GM19455 (cell line): ENCODE measurements around the gene SCTR.

ENCODE experiments used
- ATAC-seq: cut with Tn5 transposase; IDR thresholded peaks from one replicate; pipeline ENCODE4 v1.9.1; 2021; ENCODE audit not compliant: unreplicated experiment

SCTR gene

DNA sequence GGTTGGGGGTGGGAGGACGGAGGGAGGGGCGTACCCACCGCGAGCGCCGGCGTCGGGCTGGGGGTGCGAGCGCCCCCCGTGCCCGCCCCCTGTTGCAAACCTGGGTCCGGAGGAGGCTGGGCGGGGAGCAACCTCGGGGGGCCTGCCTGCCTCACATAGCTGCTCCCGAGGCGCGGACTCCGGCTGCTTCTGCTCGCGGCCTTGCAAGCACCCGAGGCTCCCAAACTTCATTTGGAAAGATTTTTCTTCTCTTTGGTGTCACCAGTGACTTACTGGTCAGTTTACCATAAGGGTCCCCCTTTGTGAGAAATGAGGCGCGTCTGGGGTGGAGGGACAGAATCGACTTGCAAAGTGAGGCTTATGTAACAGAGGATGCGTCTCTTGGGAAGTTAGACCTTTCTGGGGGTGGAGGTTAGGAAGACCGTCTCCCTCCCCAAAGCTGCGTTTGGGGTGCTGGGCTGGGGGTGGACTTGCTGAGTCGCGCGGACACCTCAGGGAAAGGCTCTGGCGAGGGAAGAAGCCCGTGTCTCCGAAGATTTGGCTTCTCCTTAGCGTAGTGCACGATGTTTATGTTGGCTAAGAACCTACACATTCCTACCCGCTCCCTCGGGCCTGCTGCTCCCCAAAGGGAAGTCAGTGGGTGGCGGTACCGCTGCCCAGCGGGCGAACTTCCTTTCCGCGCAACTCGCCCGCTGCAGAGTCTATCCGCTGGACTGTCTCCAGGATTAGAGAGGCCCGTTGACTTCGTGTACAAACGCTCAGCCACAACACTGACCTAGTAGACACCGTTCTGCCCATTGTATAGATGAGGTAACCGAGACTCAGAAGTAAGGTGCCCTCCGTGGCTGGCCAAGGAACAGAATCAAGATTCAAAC lies 92.1 kb downstream of the SCTR start:
- peak; percentile 5 for ATAC-seq

DNA sequence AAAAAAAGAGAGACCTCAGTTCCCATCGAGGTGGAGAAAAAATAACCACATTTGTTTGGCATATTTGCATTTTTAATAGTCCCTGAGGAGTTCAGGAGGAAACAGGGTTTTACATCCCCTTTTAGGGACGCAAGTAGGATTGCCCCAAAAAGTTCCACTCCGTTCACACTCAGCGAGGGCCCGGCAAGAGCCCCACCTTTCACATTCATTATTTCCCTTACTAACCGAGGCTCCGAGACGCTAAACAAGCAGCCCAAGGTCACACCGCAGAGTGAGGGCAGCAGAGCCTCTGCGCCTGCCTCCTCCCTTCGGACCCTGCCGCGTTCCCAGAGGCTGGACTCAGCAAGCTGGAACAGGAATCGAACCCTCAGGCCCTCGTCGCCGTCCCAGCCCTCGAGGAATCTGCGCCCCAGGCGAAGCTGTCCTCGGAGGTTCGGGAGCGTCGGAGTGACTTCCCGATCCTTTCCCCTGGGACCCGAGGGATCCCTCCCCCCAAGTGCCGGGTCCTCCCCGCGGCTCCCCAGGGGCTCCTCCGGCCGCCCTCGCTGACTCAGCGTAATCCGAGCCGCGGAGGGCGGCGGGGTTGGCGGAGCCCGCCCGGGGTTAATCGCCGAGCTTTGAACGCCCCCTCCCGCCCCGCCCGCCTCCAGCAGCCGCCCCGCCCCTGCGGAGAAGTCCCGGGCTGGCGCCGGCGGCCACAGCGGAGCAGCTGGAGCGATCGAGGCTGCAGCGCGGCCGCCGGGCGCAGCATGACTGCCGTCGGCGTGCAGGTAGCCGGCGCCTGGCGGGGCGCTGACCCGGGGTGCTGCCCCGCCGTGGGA lies 92.9 kb downstream of the SCTR start, which contains the start of gene TMEM37:
TSS of gene TMEM37 (plus strand) at position 700 of the 821 bp plus-strand sequence. CDS start at position 750, 50 bp downstream.
- ATAC-seq = peak; percentile 61

DNA sequence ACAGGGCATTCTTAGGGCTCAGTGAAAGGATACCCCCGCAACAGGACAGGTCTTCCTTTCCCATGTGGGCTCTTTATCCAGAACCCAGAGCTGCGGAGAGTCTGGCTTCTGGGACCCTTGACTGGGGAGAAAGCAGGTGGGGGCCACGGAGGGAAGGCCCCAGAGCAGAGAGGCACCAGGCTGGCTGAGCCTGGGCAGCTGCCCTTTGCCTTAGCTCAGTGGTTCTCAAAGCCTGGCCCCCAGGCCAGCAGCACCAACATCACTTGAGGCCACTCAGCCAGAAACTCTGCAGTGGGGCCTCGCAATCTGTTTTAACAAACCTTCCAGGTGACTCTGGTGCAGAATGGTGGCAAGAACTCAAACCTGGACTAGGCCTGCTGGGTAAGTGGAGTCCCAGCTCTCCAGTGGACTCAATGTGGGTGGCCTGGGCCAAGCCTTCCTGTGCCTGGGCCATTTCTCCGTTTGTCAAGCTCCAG lies 94.2 kb downstream of the SCTR start:
- ATAC-seq = no peak

DNA sequence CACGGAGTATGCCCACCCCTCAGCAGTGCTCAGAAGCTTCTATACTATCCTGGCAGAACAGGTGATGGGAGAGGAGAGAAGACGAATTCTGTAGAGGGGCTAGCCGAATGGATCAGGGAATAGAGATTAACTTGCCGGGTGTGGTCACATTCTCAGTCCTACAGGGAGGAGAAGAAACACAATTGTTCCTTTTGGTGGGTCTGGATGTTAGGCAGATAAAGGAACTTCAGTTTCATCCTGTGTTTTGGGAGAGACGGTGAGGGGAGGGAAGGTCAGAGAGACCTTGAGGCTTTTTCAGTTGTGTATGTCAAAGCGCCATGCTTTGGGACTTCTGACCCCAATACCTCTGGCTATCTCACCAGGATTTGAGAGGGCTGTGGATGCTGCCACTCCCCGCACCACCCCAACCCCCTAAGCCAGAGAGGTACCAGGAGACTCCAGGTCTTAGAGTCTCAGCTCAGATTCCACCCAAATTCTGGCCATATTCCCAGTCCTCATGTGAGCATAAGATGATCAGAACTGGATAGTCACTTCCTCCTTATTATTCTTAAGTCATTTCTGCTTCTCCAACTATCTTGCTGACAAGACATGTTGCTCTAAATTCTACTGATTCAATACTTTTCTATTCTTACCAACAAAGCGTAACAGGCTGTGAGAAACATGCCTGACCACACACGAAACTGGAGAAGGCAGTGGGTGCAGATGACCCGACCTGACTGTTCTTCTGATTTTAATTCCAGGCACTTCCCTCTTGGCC lies 94.9 kb downstream of the SCTR start:
- ATAC-seq = no peak

DNA sequence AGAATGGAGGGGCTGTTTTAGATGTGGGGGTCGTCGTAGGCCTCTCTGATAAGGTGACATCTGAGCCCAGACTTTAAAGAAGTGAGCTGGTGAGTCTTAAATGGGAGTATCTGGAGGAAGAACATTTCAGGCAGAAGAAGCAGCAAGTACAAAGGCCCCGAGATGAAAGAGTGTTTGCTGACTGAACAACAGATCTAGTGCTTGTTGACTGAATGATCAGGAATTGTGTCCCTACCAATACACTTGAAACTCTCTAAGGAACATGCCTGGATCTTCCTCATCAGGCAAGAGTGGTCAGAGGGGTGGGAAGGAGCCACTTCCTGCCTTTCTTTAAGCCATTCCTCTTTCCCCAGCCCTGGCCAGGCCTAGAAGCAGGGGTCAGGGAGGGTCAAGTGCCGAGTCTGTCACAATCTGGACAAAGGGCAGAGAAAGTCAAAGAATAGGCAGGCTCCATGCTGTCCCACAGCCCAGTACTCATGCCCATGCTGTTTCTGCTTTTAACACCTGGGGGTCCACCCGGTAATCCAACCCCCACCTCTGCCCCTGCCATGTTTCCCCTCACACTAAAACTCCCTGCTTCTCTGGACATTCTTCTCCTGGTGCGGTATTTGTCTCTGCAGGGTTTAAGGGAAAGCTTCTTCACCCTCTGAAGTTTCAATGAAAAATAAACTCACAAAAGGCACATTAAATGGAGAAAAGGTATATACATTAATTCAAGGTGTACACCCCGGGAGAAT lies 95.6 kb downstream of the SCTR start:
- no peak for ATAC-seq

DNA sequence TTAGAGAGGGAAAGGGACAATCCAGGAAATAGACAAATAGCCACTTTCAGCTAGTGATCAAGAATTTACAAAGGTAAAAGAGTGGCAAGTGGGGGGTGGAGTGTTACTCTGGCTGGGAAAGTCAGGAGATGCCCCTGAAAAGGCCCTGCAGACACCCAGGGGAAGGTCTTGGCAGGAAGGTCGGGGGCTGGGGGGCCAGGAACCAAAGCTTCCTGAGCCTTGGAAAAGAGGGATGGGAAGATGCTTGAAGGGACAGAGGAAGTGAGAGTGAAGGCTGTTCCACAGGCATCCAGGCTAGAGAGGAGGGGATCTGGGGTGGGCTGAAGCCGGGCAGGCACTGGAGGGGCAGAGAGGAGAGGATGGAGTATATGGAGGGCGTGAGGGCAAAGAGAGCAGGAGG lies 96.5 kb downstream of the SCTR start:
- no peak for ATAC-seq

DNA sequence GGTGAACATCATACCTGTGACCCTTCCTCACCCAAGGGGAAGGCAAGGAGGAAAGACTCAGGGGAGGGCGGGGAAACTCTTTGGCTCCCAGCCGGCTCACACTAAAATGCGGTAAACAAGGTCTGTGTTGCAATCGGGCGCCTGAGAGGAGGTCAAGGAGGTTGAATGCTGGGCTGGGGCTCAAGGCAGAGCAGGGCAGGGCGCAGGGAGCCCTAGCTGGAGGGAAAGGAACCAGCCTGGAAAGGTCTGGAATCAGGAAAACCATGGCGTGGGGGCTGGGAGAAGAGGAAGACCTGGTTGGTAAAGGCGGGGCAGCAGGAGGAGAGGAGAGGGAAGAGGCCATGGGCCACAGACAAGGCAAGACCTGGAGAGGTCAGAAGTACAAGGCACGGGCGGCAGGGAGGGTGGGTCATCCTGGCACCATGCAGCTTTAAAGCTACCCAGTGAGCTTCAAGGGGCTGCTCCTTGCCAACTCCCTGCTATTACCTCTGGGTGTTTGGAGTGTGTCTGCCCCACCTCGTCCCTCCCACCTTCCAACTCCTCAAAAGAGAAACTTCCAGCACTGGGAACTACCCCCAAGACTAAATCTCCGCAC lies 97.4 kb downstream of the SCTR start:
- ATAC-seq = no peak

DNA sequence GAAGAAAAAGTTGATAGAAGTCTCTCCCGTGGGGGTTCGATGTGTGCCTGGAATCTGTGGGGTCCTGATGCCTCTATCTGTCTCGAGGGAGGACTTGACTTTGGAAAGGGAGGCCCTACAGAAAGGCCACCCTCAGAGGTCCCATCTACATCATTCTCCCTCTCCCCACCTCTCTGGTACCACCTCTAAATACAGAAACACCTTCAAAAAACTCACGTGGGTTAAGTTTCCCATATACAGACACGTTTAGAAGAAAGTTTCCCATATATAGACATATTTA lies 97.9 kb downstream of the SCTR start:
- no peak for ATAC-seq

DNA sequence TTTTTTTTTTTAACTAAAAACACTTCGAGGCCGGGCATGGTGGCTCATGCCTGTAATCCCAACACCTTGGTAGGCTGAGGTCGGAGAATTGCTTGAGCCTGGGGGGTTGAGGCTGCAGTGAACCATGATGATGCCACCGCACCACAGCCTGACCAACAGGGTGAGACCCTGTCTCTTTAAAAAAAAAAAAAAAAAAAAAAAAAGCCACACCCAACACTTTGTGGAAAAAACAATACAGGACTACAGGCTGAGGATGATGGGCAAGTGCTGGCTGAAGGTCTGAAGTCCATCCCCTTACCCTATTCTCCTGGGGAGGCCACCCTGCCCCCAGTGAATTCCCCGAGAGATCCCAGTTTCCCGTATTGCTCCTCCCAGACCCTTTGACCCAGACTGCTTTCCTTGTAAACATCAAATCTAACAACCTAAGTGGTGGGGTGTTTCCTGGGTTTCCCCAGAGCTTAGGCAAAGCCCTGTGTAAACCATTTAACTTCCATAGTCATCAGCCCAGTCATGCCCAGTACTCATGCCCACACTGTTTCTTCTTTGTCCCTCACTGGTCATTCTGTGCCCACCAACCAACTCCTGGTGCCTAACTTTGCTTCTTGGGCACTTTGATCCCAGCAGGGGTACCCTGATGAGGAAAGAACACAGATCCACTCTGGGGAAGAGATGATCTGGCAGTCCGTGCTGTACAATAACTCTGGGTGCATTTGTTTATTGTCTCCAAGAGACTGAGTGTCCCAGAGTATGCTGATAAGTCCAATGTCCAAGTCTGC lies 98.5 kb downstream of the SCTR start:
- no peak for ATAC-seq

DNA sequence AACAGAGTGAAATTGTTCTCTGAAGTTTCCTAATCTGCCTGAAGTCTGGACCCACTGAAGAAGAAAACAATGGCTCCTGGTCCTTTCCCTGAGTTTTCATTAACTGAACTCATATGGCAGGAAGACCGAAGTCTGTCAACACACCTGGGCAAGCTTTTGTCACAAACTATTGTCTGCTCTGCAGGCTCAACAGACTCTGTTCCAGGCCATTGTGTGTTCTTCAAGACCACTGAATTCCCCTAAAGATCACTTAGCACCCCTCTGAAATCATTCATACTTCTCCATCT lies 99.2 kb downstream of the SCTR start:
- ATAC-seq = no peak

DNA sequence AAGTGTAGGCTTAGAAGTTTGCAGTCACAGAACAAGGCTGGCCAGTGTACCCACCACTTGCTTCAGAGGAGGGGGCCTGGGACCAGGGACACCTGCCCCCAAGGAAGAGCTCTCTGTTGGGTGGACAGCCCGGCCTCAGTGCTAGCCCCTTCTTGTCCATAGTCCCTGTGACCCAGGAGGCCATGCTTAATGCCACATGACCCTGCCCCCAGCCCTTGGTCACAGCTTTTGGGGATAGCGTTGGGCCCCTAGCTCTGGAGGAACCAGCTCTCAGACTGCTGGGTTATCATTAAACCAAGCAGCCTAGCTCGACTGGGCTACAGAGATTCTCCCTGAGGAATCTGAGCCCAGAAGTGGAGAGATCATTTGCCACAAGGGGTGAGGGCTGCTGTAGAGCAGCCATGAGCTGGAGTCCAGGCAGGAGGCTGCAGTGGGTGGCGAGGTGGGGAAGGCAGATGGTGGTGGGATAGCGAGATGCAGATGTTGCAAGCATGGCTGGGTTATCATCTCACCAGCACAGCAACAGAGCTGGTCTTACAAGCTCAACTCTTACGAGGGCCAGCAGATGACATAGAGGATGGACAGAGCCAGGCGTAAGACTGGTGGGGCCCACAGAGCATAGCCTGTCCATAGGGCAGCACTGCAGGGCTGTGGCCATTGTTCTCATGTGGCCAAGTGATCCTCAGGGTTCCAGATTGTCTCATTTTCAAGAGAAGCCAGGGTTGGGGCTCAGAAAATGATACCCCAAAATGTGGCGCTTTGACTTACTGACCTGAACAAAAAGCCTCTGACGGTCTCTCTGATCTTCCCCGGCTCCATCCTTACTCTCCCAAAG lies 99.8 kb downstream of the SCTR start:
- ATAC-seq = no peak

DNA sequence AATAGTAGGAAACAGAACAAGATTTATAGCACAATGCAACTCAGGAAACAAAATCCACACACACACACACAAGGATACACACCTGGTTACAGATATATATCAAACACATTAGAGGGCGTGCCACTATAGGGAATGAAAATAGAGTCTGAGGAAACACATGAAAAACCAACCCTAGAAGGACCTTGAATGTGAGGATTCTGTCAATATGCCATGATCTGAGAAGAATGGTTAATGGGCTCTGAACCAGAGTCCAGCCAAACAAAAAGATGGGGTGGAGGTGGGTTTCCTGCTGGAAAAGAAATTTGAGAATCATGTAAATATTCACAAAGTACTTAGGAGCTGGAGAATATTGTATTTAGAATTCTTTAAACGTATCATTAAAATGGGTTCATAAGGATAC lies 100.5 kb downstream of the SCTR start:
- ATAC-seq = no peak

DNA sequence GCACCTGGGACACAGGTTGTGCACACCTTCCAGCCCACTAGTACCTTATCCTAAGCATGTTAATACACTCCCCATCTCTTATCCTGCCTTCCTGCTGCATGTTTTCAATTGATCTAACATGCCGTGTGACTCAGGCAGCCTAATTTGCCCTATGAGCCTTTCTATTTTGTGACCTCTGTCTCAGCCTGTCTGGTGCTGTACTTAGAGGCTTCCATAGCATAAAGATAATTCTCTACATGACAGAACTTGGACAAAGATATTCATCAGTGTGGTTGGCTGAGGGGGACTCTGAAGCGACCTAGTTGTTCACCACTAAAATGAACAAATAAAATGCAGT lies 101.2 kb downstream of the SCTR start:
- ATAC-seq = no peak

DNA sequence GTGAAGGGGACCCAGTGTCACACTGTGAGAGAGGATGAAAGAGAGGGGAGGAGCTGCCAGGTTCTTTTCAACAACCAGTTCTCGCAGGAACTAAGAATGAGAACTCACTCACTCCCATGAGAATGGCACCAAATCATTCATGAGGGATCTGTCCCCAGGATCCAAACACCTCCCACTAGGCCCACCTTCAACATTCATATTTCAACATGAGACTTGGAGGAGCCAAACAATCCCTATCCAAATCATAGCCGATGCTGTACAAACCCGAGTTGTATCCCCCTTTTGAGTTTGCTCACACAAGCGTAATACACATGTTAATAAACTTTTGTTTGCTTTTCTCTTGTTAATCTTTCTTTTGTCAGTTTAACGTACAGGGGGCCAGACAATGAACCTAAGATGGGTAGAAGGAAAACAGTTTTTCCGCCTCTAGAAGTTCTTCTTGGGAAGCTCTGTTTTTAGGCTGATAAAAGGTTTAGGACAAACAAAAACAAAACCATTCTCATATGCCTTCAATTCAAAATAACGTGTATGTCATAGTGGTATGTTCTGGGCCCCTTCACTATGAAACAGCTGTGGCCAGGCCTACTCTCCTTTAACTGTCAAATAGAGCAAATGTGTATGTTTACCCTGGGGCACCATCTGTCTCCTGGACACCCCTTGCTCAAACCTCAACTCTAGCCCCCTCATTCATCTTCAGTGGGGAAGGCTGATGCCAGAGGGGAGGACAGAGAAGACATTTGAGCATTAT lies 101.7 kb downstream of the SCTR start:
- no peak for ATAC-seq

DNA sequence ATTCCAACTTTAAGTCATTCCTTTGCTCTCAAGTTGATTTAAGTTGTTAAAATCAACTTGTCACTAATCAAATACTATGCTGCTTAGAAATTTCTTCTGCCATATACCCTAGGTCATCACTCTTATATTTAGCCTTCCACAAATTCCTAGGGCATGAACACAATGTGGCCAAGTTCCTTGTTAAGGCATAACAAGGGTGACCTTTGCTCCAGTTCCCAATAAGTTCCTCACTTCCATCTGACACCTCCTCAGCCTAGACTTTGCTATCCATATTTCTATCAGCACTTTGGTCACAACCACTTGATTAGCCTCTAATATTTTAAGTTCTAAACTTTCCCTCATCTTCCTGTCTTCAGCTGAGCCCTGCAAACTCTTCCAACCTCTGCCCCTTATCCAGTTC lies 102.5 kb downstream of the SCTR start:
- ATAC-seq = no peak

DNA sequence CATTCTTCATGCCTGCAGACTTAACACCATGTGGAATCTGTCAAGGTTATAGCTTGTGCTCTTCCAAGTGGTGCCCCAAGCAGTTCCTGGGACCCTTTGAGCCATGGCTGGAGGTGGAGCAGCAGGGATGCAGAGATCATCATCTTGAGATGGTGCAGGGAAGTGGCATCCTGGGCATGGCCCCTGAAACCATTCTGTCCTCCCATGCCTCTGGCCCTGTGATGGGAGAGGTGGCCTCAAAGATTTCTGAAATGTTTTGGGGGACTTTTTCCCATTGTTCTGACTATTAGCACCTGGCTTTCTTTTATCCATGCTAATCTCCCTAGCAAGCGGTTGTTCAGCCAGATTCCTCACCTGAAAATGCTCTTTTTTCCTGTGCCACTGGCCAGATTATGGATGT lies 103.0 kb downstream of the SCTR start:
- ATAC-seq = no peak

DNA sequence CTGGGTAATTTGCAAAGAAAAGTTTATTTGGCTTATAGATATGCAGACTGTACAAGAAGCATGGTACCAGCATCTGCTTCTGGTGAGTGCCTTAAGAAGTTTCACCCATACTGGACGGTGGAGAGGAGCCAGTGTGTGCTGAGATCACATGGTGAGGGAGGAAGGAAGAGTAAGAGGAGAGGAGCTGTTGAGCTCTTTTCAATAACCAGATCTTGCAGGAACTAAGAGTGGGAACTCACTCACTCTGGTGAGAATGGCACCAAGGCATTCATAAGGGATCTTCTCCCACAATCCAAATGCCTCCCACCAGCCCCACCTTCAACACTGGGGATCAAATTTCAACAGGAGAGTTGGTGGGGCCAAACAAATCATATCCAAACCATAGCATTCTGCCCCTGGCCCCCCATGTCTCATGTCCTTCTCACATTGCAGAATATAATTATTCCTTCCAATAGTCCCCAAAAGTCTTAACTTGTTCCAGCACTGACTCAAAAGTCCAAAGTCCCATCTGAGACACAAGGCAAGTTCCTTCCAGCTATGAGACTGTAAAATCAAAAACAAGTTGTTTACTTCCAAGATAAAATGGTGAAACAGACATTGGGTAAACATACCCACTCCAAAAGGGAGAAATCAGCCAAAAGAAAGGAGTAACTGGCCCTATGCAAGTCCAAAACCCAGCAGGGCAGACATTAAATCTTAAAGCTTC lies 104.3 kb downstream of the SCTR start:
- ATAC-seq = no peak

DNA sequence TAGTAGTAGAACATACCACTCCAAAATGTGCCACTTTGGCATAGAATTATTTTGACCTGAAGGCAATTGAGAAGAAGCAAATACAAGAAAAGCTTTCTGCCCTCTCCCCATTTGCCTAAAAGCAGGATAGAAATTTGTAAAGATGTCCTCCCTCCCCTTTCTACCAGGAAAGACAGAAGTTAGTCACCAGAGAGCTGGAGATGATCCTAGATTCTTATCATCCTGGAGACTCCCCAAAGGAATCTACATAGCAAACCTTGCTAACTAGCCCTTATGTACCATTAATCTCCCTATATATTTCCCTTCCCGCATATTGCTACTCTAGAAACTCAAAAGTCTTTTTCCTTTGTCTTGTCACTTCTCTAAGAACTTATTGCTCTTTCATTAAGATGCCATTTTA lies 105.2 kb downstream of the SCTR start:
- ATAC-seq = no peak
